ENCODE measurements around the gene ADD1.

ADD1 gene

DNA sequence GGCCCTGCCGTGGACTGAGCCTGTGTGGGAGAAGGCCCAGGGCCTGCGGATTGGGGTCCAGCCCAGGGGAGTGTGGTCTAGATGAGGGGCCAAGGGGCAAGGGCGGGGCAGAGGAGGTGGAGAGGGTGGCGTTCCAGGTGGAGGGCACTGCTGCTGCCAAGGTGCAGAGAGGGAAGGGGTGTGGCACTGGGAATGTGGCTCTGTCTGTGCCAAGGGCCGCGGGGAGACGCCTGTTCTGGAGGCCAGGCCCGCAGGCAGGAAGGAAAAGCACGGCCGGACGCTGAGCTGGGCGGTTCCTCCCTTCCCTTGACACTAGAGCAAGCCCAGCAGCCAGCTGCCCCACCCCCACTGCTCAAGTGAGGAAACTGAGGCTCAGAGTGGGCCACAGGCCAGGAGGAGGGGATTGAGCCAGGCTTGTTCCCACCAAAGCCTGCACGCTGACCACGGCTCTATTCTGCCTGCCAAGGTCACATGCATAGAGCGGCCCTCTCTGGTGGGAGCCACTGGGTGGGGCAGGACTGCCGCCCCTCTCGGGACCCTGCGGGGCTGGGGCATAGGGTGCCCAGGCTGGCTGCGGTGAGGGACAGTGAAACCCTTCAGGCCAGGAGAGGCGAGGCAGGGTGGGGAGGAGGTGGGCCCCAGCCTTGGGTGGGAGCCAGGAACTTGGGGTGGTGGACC is 37.8 kb upstream of the ADD1 start:
- H3K27me3 ChIP-seq = no peaks in the 10 kb centered on the region
- H3K36me3 ChIP-seq = no peaks in the 10 kb centered on the region
- H3K4me1 ChIP-seq = peaks cover 6% of the 10 kb centered on the region
- H3K4me3 ChIP-seq (ENCODE audit: low read depth, low read length) = no peak overlapping the region
- H3K9me3 ChIP-seq = no peaks in the 10 kb centered on the region
- TF ChIP-seq, protein P1, sequence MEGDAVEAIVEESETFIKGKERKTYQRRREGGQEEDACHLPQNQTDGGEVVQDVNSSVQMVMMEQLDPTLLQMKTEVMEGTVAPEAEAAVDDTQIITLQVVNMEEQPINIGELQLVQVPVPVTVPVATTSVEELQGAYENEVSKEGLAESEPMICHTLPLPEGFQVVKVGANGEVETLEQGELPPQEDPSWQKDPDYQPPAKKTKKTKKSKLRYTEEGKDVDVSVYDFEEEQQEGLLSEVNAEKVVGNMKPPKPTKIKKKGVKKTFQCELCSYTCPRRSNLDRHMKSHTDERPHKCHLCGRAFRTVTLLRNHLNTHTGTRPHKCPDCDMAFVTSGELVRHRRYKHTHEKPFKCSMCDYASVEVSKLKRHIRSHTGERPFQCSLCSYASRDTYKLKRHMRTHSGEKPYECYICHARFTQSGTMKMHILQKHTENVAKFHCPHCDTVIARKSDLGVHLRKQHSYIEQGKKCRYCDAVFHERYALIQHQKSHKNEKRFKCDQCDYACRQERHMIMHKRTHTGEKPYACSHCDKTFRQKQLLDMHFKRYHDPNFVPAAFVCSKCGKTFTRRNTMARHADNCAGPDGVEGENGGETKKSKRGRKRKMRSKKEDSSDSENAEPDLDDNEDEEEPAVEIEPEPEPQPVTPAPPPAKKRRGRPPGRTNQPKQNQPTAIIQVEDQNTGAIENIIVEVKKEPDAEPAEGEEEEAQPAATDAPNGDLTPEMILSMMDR (IDR thresholded peaks at IDR 0.05; ENCODE audit: low read depth, low read length) = no peak
- no peak for DNase-seq

DNA sequence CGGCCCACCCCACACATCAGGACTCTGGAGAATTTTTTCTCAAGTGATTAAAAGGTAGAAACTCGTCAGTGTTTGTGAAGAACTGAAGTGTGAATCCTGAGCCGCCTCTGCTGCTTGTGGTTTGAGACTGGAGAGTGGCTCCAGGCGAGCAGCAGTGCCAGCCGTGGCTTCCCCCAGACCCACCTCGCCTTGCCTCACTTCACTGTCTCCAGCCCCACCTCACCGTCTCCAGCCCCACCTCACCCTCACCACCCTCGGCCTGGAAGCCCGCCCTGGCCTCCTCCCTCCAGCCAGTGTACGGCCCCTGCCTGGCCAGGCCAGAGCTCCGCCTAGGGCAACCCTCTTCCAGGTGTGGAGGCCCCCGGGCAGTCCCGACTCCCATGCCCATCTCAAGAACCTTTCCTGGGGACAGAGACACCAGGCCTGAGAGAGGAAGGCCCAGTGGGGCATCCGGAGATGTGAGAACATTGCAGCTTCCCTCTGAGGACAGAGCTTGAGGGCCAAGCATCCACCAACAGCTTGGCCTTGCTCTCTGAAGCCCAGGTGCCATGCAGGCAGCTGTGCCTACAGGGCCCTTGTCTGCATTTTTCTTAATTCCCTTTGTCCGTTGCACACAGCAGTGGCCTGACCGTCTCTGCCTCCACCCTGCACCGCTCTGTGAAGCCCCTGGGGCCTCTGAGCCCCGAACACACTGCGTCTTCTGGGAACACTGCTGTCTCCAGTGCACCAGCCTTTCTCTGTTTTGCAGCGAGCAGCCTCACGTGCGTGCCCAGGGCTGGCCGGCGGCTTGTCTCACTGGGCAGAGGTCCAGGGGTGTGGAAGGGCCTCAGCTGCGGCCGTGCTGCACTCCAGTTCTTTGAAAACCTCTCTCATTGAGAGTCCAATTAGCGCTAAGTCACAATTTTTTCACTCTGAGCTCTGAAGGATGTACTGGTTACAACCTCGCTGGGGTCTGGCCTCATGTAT is 37.0 kb upstream of the ADD1 start:
- TF ChIP-seq, protein P1 (IDR thresholded peaks at IDR 0.05; ENCODE audit: low read depth, low read length) = no peak
- Histone ChIP-seq H3K4me1 (peaks cover 2% of the 10 kb centered on the region), H3K4me3 (ENCODE audit: low read depth, low read length) (no peak overlapping the region), H3K27me3 (no peaks in the 10 kb centered on the region), H3K9me3 (no peaks in the 10 kb centered on the region), H3K36me3 (no peaks in the 10 kb centered on the region)
- DNase-seq = no peak

GRCh38 chr4:2807571-2807970 is 36.1 kb upstream of the ADD1 start:
- H3K4me1 ChIP-seq = peaks cover 9% of the 10 kb centered on the region
- TF ChIP-seq, protein P1 (IDR thresholded peaks at IDR 0.05; ENCODE audit: low read depth, low read length) = no peak
- no peaks in the 10 kb centered on the region for H3K9me3 ChIP-seq
- H3K27me3 ChIP-seq = no peaks in the 10 kb centered on the region
- H3K4me3 ChIP-seq (ENCODE audit: low read depth, low read length) = no peak overlapping the region
- DNase-seq = no peak
- no peaks in the 10 kb centered on the region for H3K36me3 ChIP-seq

GRCh38 chr4:2808001-2808400 is 35.6 kb upstream of the ADD1 start:
- Histone ChIP-seq H3K9me3 (no peaks in the 10 kb centered on the region), H3K27me3 (no peaks in the 10 kb centered on the region), H3K4me3 (ENCODE audit: low read depth, low read length) (no peak overlapping the region), H3K36me3 (no peaks in the 10 kb centered on the region), H3K4me1 (peaks cover 9% of the 10 kb centered on the region)
- DNase-seq = no peak
- TF ChIP-seq, protein P1 (IDR thresholded peaks at IDR 0.05; ENCODE audit: low read depth, low read length) = no peak

DNA sequence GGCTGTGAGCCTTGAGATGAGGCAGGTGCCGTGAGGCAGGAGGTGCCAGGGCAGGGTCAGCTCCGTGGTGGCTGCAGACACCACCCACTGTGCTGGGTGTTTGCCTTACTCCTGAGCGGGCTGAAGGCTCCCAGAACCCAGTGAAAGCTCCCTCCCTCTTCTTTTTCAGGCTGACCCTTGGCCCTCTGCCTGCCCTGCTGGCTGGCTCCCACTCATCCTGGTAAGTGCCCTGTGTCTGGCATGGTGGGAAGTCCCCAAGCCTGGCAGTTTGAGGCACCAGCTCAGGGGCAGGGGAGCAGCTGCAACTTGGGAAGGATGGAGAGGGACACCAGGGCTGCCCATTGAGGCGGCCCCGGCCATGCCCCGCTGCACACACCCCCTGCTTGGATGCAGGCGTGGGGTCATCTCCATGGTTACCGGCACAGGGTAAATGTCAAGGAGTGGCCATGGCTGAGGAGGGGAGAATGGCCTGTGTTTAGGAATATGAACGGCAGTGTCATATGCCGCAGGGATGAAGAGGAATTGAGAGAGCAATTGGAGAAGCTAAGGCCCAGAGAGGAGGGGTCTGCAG is 33.9 kb upstream of the ADD1 start:
- Histone ChIP-seq H3K27me3 (no peaks in the 10 kb centered on the region), H3K9me3 (no peaks in the 10 kb centered on the region), H3K4me1 (peaks cover 9% of the 10 kb centered on the region), H3K4me3 (ENCODE audit: low read depth, low read length) (no peak overlapping the region), H3K36me3 (no peaks in the 10 kb centered on the region)
- TF ChIP-seq, protein P1 (IDR thresholded peaks at IDR 0.05; ENCODE audit: low read depth, low read length) = no peak
- no peak for DNase-seq
